Activated CD4-positive, alpha-beta T cell treated with anti-CD3 and anti-CD28 coated beads, Interleukin-2, Interleukin-4, amounts not matched to agents 100 ng/mL and 50 ng/mL, durations not matched to agents 16 hours and 8 hours (primary cell): ENCODE data around the gene TRPM2.

Experiments used
- DNase-seq: peaks from one replicate; pipeline ENCODE4 v3.0.0-alpha.2; 2020; ENCODE audit warnings: low spot score

The TRPM2 gene

GRCh38 chr21:44431300-44431699, 77.9 kb downstream of the TRPM2 start:
- no peak for DNase-seq

GRCh38 chr21:44432841-44433790, 79.7 kb downstream of the TRPM2 start:
- DNase-seq: no peak

- DNase-seq: no peak
Observed at GRCh38 chr21:44433791-44434567, 80.6 kb downstream of the TRPM2 start.

GRCh38 chr21:44434568-44434925, 81.1 kb downstream of the TRPM2 start:
- DNase-seq: no peak

GRCh38 chr21:44434936-44435635, 81.7 kb downstream of the TRPM2 start:
- no peak for DNase-seq

- DNase-seq: no peak
Observed at GRCh38 chr21:44436111-44436611, 82.7 kb downstream of the TRPM2 start.

- no peak for DNase-seq
Observed at GRCh38 chr21:44436958-44437357, 83.5 kb downstream of the TRPM2 start.

- no peak for DNase-seq
Observed at GRCh38 chr21:44437371-44437695, 83.9 kb downstream of the TRPM2 start.

- no peak for DNase-seq
Observed at GRCh38 chr21:44437696-44438431, 84.4 kb downstream of the TRPM2 start.

GRCh38 chr21:44438531-44439210, 85.2 kb downstream of the TRPM2 start:
- DNase-seq: no peak

GRCh38 chr21:44439211-44439600, 85.8 kb downstream of the TRPM2 start:
- DNase-seq: no peak

- no peak for DNase-seq
Observed at GRCh38 chr21:44440241-44441040, 87.0 kb downstream of the TRPM2 start.

- no peak for DNase-seq
Observed at GRCh38 chr21:44441041-44441400, 87.6 kb downstream of the TRPM2 start.

GRCh38 chr21:44441581-44442265, 88.3 kb downstream of the TRPM2 start:
- no peak for DNase-seq

GRCh38 chr21:44442266-44443125, 89.1 kb downstream of the TRPM2 start:
- DNase-seq: no peak

- no peak for DNase-seq
Observed at GRCh38 chr21:44443291-44443890, 90.0 kb downstream of the TRPM2 start.

- DNase-seq: no peak
Observed at GRCh38 chr21:44443891-44444285, 90.5 kb downstream of the TRPM2 start.

- peak; percentile 6 for DNase-seq
Observed at GRCh38 chr21:44444286-44444931, 91.0 kb downstream of the TRPM2 start.
